GM23248 (cell line): ENCODE data around the gene PLAAT3. TPM values are rescaled to one million over a fixed set of nuclear protein-coding genes. Genes with fewer than 3 reads are reported as not detected.

Experiments used
- DNase-seq: peaks from one replicate; pipeline ENCODE4 v3.0.0-alpha.2; 2015
- H2AFZ ChIP-seq: fragments of 200-600 bp; sonication (generic); 2 replicates; pipeline ENCODE4 v1.6.1; 2016; ENCODE audit warnings: antibody characterized with exemption
- H3F3A ChIP-seq: fragments of 200-600 bp; sonication (generic); 2 replicates; pipeline ENCODE4 v1.6.1; 2016; ENCODE audit warnings: mild to moderate bottlenecking, antibody characterized with exemption, mixed run types; ENCODE audit not compliant: insufficient read depth
- H3K27ac ChIP-seq: fragments of 200-600 bp; sonication (generic); 2 replicates; pipeline ENCODE4 v1.5.1; 2016; ENCODE audit warnings: mild to moderate bottlenecking
- H3K27me3 ChIP-seq: fragments of 200-600 bp; sonication (generic); replicated peaks from 2 replicates; pipeline ENCODE4 v1.6.1; 2016; ENCODE audit warnings: mild to moderate bottlenecking; ENCODE audit not compliant: insufficient read depth
- H3K36me3 ChIP-seq: fragments of 200-600 bp; sonication (generic); 2 replicates; pipeline ENCODE4 v1.6.1; 2016; ENCODE audit warnings: low read depth, mild to moderate bottlenecking
- H3K4me1 ChIP-seq: fragments of 200-600 bp; sonication (generic); 2 replicates; pipeline ENCODE4 v1.6.1; 2016; ENCODE audit warnings: mild to moderate bottlenecking; ENCODE audit not compliant: insufficient read depth
- H3K4me2 ChIP-seq: fragments of 200-600 bp; sonication (generic); one replicate; pipeline ENCODE4 v1.6.1; 2016; ENCODE audit warnings: mild to moderate bottlenecking; ENCODE audit not compliant: unreplicated experiment
- H3K4me3 ChIP-seq: fragments of 200-600 bp; sonication (generic); 2 replicates; pipeline ENCODE4 v1.5.1; 2016; ENCODE audit warnings: mild to moderate bottlenecking
- H3K79me2 ChIP-seq: fragments of 200-600 bp; sonication (generic); 2 replicates; pipeline ENCODE4 v1.6.1; 2016; ENCODE audit warnings: mild to moderate bottlenecking; ENCODE audit not compliant: insufficient read depth
- H3K9ac ChIP-seq: fragments of 200-600 bp; sonication (generic); 2 replicates; pipeline ENCODE4 v1.6.1; 2016; ENCODE audit warnings: mild to moderate bottlenecking
- H3K9me2 ChIP-seq: fragments of 200-600 bp; sonication (generic); 2 replicates; pipeline ENCODE4 v1.6.1; 2016; ENCODE audit warnings: mixed run types, mild to moderate bottlenecking, moderate library complexity; ENCODE audit not compliant: insufficient read depth
- H3K9me3 ChIP-seq: fragments of 200-600 bp; sonication (generic); one replicate; pipeline ENCODE4 v1.6.1; 2017; ENCODE audit warnings: low read depth
- H4K20me1 ChIP-seq: fragments of 200-600 bp; sonication (generic); 2 replicates; pipeline ENCODE4 v1.6.0; 2016; ENCODE audit not compliant: insufficient read depth
- EZH2 ChIP-seq: fragments of 200-600 bp; sonication (generic); IDR thresholded peaks from 2 replicates; pipeline ENCODE4 v1.6.1; 2018; ENCODE audit warnings: antibody characterized with exemption, mild to moderate bottlenecking; ENCODE audit not compliant: insufficient read depth, poor library complexity, severe bottlenecking
- EZH2phosphoT487 ChIP-seq: fragments of 200-600 bp; sonication (generic); IDR thresholded peaks from 2 replicates; pipeline ENCODE4 v1.6.1; 2018; ENCODE audit warnings: antibody characterized with exemption, moderate library complexity, mild to moderate bottlenecking, low read depth; ENCODE audit not compliant: insufficient read depth
- WGBS, 2 experiments: methylation state at CpG; one replicate each; pipeline ENCODE4 v1.1.6; 2015 to 2017; ENCODE audit warnings: low lambda C conversion rate in 2 of 2, low coverage in 1 of 2; ENCODE audit errors: missing lambda C conversion rate in 2 of 2; 5-methylcytosine and 5-hydroxymethylcytosine counted together
- in situ Hi-C: fragments of 300-500 bp; cut with MboI; formaldehyde crosslinking; loops from 2 replicates; pipeline ENCODE4 v1.15.0; 2020
- polyA plus RNA-seq: library from polyadenylated mRNA; unstranded; fragments of >200 nt; fragmentation: Nextera tagmentation; extraction: Ambion mirVana; gene quantifications from 2 replicates; pipeline ENCODE4 v1.2.1, GENCODE V29; 2016
- total RNA-seq: library from RNA; depleted of rRNA; stranded (reverse); fragments of >200 nt; shearing (Covaris generic); gene quantifications from 2 replicates; pipeline ENCODE4 v1.2.3, GENCODE V29; 2014

PLAAT3 gene
- total and polyA plus RNA-seq, 2 experiments from 2014 or later, result 4.3 to 4.9 TPM

- Histone ChIP-seq H3K9me3 (no peaks in the 10 kb centered on the region), H2AFZ (no peak overlapping the region), H3K4me3 (peak overlapping the region; percentile 31; the same call in 1 of the 2 replicates), H3K4me1 (peaks cover 11% of the 10 kb centered on the region), H3K27ac (peak overlapping the region; percentile 32; the same call in 1 of the 2 replicates), H3K9me2 (no peaks in the 10 kb centered on the region), H3F3A (peaks cover 13% of the 10 kb centered on the region; the same call in 1 of the 2 replicates), H3K36me3 (no peaks in the 10 kb centered on the region), H3K4me2 (peak overlapping the region; percentile 53), H3K9ac (no peak overlapping the region), H3K79me2 (no peaks in the 10 kb centered on the region), H4K20me1 (no peaks in the 10 kb centered on the region), H3K27me3 (no peaks in the 10 kb centered on the region)
- in situ Hi-C loops, result no loop called here
- DNase-seq, result peak; percentile 90
- no peak for TF ChIP-seq EZH2
- no peak for TF ChIP-seq EZH2phosphoT487
- 48 to 50% methylated on average over 5 of the region's 5 CpGs for WGBS, 2 experiments
Measured at GRCh38 chr11:63567044-63567840, 47.0 kb downstream of the PLAAT3 start.

- TF ChIP-seq EZH2 (no peak), EZH2phosphoT487 (no peak)
- H3K4me3 ChIP-seq, result no peak overlapping the region
Measured at GRCh38 chr11:63564784-63565350, 49.4 kb downstream of the PLAAT3 start.

DNA sequence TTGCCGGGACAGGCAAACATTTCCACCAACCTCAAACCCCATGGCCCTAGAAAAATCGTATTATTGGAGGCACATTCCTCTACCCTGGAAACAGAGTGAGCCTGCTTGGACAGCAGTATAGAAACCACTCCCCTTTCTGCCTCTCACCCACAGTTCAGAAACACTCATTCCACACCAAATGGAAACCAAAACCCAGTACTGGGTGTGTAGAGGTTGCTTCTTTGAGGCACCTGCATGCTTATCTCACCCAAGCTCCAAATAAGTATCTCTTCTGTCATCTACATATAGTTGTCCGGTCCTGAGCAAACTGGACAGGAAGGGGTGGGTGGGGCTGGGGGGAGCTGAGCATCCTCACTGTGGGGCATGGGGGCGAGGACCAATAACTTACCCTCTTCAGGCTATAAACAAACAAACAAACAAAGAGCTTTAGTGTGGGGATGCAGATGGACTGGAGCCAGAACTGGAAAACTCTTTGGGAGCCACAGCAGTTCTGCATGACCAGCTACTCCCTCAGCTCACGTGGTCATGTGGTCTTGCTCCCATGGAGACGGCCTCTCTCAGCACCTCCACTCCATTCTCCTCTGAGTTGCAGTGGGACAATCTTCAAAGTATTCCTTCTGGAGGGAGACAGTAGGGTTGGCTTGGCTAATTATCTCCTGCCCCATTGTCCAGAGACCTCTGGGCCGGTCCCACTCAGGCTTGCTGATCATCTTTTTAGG lies 50.0 kb downstream of the PLAAT3 start:
- in situ Hi-C loops, result no loop called here

More at GRCh38 chr11:63564784-63565350, 49.4 kb downstream of the PLAAT3 start:
- Histone ChIP-seq H3F3A (peaks cover 13% of the 10 kb centered on the region; the same call in 1 of the 2 replicates), H4K20me1 (no peaks in the 10 kb centered on the region), H2AFZ (no peak overlapping the region), H3K36me3 (no peaks in the 10 kb centered on the region), H3K9me2 (no peaks in the 10 kb centered on the region), H3K27me3 (0 out of 2 replicates have a peak, but pooled peaks cover 5% of the 10 kb centered on the region), H3K9ac (no peak overlapping the region), H3K27ac (no peak overlapping the region), H3K4me1 (peaks cover 16% of the 10 kb centered on the region), H3K79me2 (no peaks in the 10 kb centered on the region), H3K4me2 (no peak overlapping the region), H3K9me3 (no peaks in the 10 kb centered on the region)
- in situ Hi-C loops, result no loop called here
- 84 to 85% methylated on average over 4 of the region's 4 CpGs for WGBS, 2 experiments
- no peak for DNase-seq

GRCh38 chr11:63563201-63564055 lies 50.8 kb downstream of the PLAAT3 start, which contains the start of gene PLAAT2:
PLAAT2 (minus strand) TSS chr11:63563379; CDS start chr11:63563324, 55 bp downstream.
- Histone ChIP-seq H3K9ac (no peak within 1 kb of the TSS), H3K9me3 (no peaks in the 10 kb centered on the region), H3K4me1 (peaks cover 16% of the 10 kb centered on the region), H3K79me2 (no peaks in the 10 kb centered on the region), H3K27ac (no peak within 1 kb of the TSS), H4K20me1 (no peaks in the 10 kb centered on the region), H3K4me2 (no peak within 1 kb of the TSS), H3K4me3 (no peak within 1 kb of the TSS), H3K9me2 (no peaks in the 10 kb centered on the region), H3F3A (peaks cover 13% of the 10 kb centered on the region; the same call in 1 of the 2 replicates), H3K27me3 (0 out of 2 replicates have a peak, but pooled peaks cover 5% of the 10 kb centered on the region), H2AFZ (no peak within 1 kb of the TSS), H3K36me3 (no peaks in the 10 kb centered on the region)
- TF ChIP-seq EZH2phosphoT487, result no peak
- TF ChIP-seq EZH2, result no peak
- DNase-seq, result no peak
- 82 to 86% methylated on average over 12 to 13 of the region's 13 CpGs for WGBS, 2 experiments
- in situ Hi-C loops, result no loop called here

More for the DNA sequence above, 50.0 kb downstream of the PLAAT3 start:
- H3F3A ChIP-seq, result peaks cover 13% of the 10 kb centered on the region; the same call in 1 of the 2 replicates
- DNase-seq, result no peak
- 70 to 71% methylated on average over 6 to 7 of the region's 7 CpGs for WGBS, 2 experiments
- H3K36me3 ChIP-seq, result no peaks in the 10 kb centered on the region
- H4K20me1 ChIP-seq, result no peaks in the 10 kb centered on the region
- H3K4me1 ChIP-seq, result peaks cover 16% of the 10 kb centered on the region
- no peak overlapping the region for H3K4me3 ChIP-seq
- no peaks in the 10 kb centered on the region for H3K9me3 ChIP-seq
- no peaks in the 10 kb centered on the region for H3K79me2 ChIP-seq
- no peak overlapping the region for H2AFZ ChIP-seq
- no peak for TF ChIP-seq EZH2phosphoT487
- H3K9me2 ChIP-seq, result no peaks in the 10 kb centered on the region
- no peak overlapping the region for H3K27ac ChIP-seq
- H3K4me2 ChIP-seq, result no peak overlapping the region
- H3K9ac ChIP-seq, result no peak overlapping the region
- 0 out of 2 replicates have a peak, but pooled peaks cover 5% of the 10 kb centered on the region for H3K27me3 ChIP-seq
